Immature natural killer cell (primary cell): ENCODE results near the gene RFX2. TPM values are rescaled to one million over a fixed set of nuclear protein-coding genes. Genes with fewer than 3 reads are reported as not detected.
"Not testable (repeated sequence)": the region's sequence is repeated elsewhere in the genome, so short reads cannot be mapped to it uniquely, and the experiment has no call there.

ENCODE experiments used
- DNase-seq, 3 donors: peaks; one replicate each; pipeline ENCODE4 v3.0.0; 2022; ENCODE audit warnings: mixed read lengths in 1 of 3
- H3K27ac Mint-ChIP-seq, 6 donors: one replicate each; pipeline ENCODE4 v1.8.0; 2020; ENCODE audit warnings: mixed read lengths in 6 of 6, mild to moderate bottlenecking in 5 of 6, inconsistent platforms in 4 of 6, moderate library complexity in 3 of 6
- H3K27me3 Mint-ChIP-seq, 3 donors: one replicate each; pipeline ENCODE4 v1.8.0; 2020 to 2021; ENCODE audit warnings: low read depth in 3 of 3, mild to moderate bottlenecking in 3 of 3, mixed read lengths in 3 of 3, moderate library complexity in 3 of 3, inconsistent platforms in 1 of 3
- H3K36me3 Mint-ChIP-seq, 3 donors: one replicate each; pipeline ENCODE4 v1.8.0; 2020; ENCODE audit warnings: mixed read lengths in 3 of 3, inconsistent platforms in 2 of 3, mild to moderate bottlenecking in 2 of 3
- H3K4me1 Mint-ChIP-seq, 2 donors: one replicate each; pipeline ENCODE4 v1.8.0; 2020; ENCODE audit warnings: inconsistent platforms in 2 of 2, mild to moderate bottlenecking in 2 of 2, mixed read lengths in 2 of 2, moderate library complexity in 1 of 2
- H3K4me3 Mint-ChIP-seq, 5 donors: one replicate each; pipeline ENCODE4 v1.8.0; 2020; ENCODE audit warnings: mild to moderate bottlenecking in 5 of 5, mixed read lengths in 5 of 5, inconsistent platforms in 3 of 5, moderate library complexity in 3 of 5
- H3K9me3 Mint-ChIP-seq, 6 donors: one replicate each; pipeline ENCODE4 v1.8.0; 2020; ENCODE audit warnings: mild to moderate bottlenecking in 6 of 6, mixed read lengths in 6 of 6, inconsistent platforms in 4 of 6, moderate library complexity in 3 of 6
- polyA plus RNA-seq, 3 donors: library from polyadenylated mRNA; unstranded; fragments of 300-500 nt; fragmentation: Illumina TruSeq; gene quantifications; one replicate each; pipeline ENCODE4 v1.2.3, GENCODE V29; 2021

RFX2 gene
- polyA plus RNA-seq, 3 donors from 2014 or later: 2.2 to 3.9 TPM; not detected in 1

GRCh38 chr19:5969476-5969875 is 140.8 kb downstream of the RFX2 start:
- DNase-seq: no peak
- Mint-ChIP-seq H3K36me3 (peaks cover 0 to 4% (median 0%) of the 10 kb centered on the region in 3 donors), H3K27me3 (no peaks in the 10 kb centered on the region), H3K27ac (peak overlapping the region in 2 of 6 donors; percentile 20 to 61), H3K9me3 (no peaks in the 10 kb centered on the region), H3K4me3 (no peak overlapping the region), H3K4me1 (peaks cover 59 to 91% of the 10 kb centered on the region in 2 donors)

- Mint-ChIP-seq H3K4me1 (peaks cover 61 to 93% of the 10 kb centered on the region in 2 donors), H3K4me3 (no peak overlapping the region), H3K36me3 (peaks cover 0 to 4% (median 0%) of the 10 kb centered on the region in 3 donors), H3K9me3 (no peaks in the 10 kb centered on the region), H3K27ac (peak overlapping the region in 3 of 6 donors; percentile 3 to 80 (median 33)), H3K27me3 (no peaks in the 10 kb centered on the region)
- DNase-seq: no peak
Measured at GRCh38 chr19:5968431-5969373, 141.6 kb downstream of the RFX2 start.

GRCh38 chr19:5967994-5968430 is 142.3 kb downstream of the RFX2 start:
- Mint-ChIP-seq H3K4me1 (peaks cover 68 to 93% of the 10 kb centered on the region in 2 donors), H3K9me3 (no peaks in the 10 kb centered on the region), H3K27me3 (no peaks in the 10 kb centered on the region), H3K36me3 (peaks cover 0 to 4% (median 0%) of the 10 kb centered on the region in 3 donors), H3K27ac (peak overlapping the region; percentile 3 to 87 (median 78)), H3K4me3 (no peak overlapping the region)
- DNase-seq: peak; percentile 35 to 41 (median 39)

GRCh38 chr19:5967571-5967970 is 142.7 kb downstream of the RFX2 start:
- H3K27ac Mint-ChIP-seq: peak overlapping the region in 4 of 6 donors; percentile 3 to 87 (median 76)

GRCh38 chr19:5966941-5967340 is 143.4 kb downstream of the RFX2 start:
- Mint-ChIP-seq H3K36me3 (peaks cover 0 to 4% (median 0%) of the 10 kb centered on the region in 3 donors), H3K4me1 (peaks cover 70 to 93% of the 10 kb centered on the region in 2 donors), H3K27me3 (peaks cover 0 to 3% (median 0%) of the 10 kb centered on the region in 3 donors), H3K9me3 (no peaks in the 10 kb centered on the region), H3K27ac (peak overlapping the region in 4 of 6 donors; percentile 31 to 67 (median 46)), H3K4me3 (no peak overlapping the region)
- DNase-seq: no peak

More at GRCh38 chr19:5967571-5967970, 142.7 kb downstream of the RFX2 start:
- peaks cover 0 to 4% (median 0%) of the 10 kb centered on the region in 3 donors for H3K36me3 Mint-ChIP-seq
- peaks cover 70 to 93% of the 10 kb centered on the region in 2 donors for H3K4me1 Mint-ChIP-seq
- no peak for DNase-seq
- no peaks in the 10 kb centered on the region for H3K27me3 Mint-ChIP-seq
- H3K4me3 Mint-ChIP-seq: no peak overlapping the region
- no peaks in the 10 kb centered on the region for H3K9me3 Mint-ChIP-seq

GRCh38 chr19:5966215-5966614 is 144.1 kb downstream of the RFX2 start:
- H3K4me3 Mint-ChIP-seq: no peak overlapping the region

GRCh38 chr19:5964816-5965565 is 145.3 kb downstream of the RFX2 start:
- H3K36me3 Mint-ChIP-seq: peaks cover 0 to 4% (median 0%) of the 10 kb centered on the region in 3 donors
- peak overlapping the region in 5 of 6 donors; percentile 36 to 96 (median 53) for H3K27ac Mint-ChIP-seq
- peaks cover 0 to 5% (median 0%) of the 10 kb centered on the region in 3 donors for H3K27me3 Mint-ChIP-seq
- H3K9me3 Mint-ChIP-seq: no peaks in the 10 kb centered on the region
- DNase-seq: no peak
- peaks cover 76 to 95% of the 10 kb centered on the region in 2 donors for H3K4me1 Mint-ChIP-seq
- H3K4me3 Mint-ChIP-seq: no peak overlapping the region

More at GRCh38 chr19:5966215-5966614, 144.1 kb downstream of the RFX2 start:
- Mint-ChIP-seq H3K27ac (peak overlapping the region in 5 of 6 donors; percentile 7 to 96 (median 53)), H3K4me1 (peaks cover 72 to 93% of the 10 kb centered on the region in 2 donors), H3K27me3 (peaks cover 0 to 5% (median 0%) of the 10 kb centered on the region in 3 donors), H3K36me3 (peaks cover 0 to 4% (median 0%) of the 10 kb centered on the region in 3 donors), H3K9me3 (no peaks in the 10 kb centered on the region)
- DNase-seq: no peak

GRCh38 chr19:5963855-5964254 is 146.4 kb downstream of the RFX2 start:
- Mint-ChIP-seq H3K27me3 (peaks cover 0 to 5% (median 0%) of the 10 kb centered on the region in 3 donors), H3K4me3 (no peak overlapping the region), H3K36me3 (peaks cover 0 to 4% (median 0%) of the 10 kb centered on the region in 3 donors), H3K4me1 (peaks cover 84 to 93% of the 10 kb centered on the region in 2 donors), H3K9me3 (no peaks in the 10 kb centered on the region), H3K27ac (peak overlapping the region; percentile 69 to 98 (median 96))
- DNase-seq: no peak

- not testable (repeated sequence) for DNase-seq, H3K36me3 Mint-ChIP-seq, H3K9me3 Mint-ChIP-seq, H3K27me3 Mint-ChIP-seq
- H3K27ac Mint-ChIP-seq: peak overlapping the region; percentile 89 to 98 (median 96)
- peak overlapping the region in 3 of 5 donors; percentile 20 to 74 (median 22) for H3K4me3 Mint-ChIP-seq
- H3K4me1 Mint-ChIP-seq: peaks cover 86 to 91% of the 10 kb centered on the region in 2 donors
Measured at GRCh38 chr19:5963259-5963658, 147.0 kb downstream of the RFX2 start.

GRCh38 chr19:5961969-5962945 is 148.0 kb downstream of the RFX2 start:
- peaks cover 0 to 4% (median 4%) of the 10 kb centered on the region in 3 donors for H3K36me3 Mint-ChIP-seq
- H3K9me3 Mint-ChIP-seq: no peaks in the 10 kb centered on the region
- H3K27me3 Mint-ChIP-seq: peaks cover 0 to 5% (median 0%) of the 10 kb centered on the region in 3 donors
- peak; percentile 75 to 81 (median 79) for DNase-seq
- peaks cover 85 to 91% of the 10 kb centered on the region in 2 donors for H3K4me1 Mint-ChIP-seq
- H3K4me3 Mint-ChIP-seq: peak overlapping the region; percentile 45 to 84 (median 76)
- peak overlapping the region; percentile 89 to 98 (median 96) for H3K27ac Mint-ChIP-seq

- DNase-seq, H3K36me3 Mint-ChIP-seq, H3K27me3 Mint-ChIP-seq, H3K9me3 Mint-ChIP-seq: not testable (repeated sequence)
- peak overlapping the region; percentile 45 to 84 (median 76) for H3K4me3 Mint-ChIP-seq
- peak overlapping the region; percentile 89 to 98 (median 96) for H3K27ac Mint-ChIP-seq
- H3K4me1 Mint-ChIP-seq: peaks cover 83 to 90% of the 10 kb centered on the region in 2 donors
Measured at GRCh38 chr19:5961641-5961968, 148.7 kb downstream of the RFX2 start.
